Skeletal muscle satellite cell (primary cell): ENCODE data around the gene NECTIN1.

Source experiments
- H3K27me3 ChIP-seq: 2 replicates; pipeline ENCODE4 v1.7.0; 2013; ENCODE audit warnings: low read length; ENCODE audit not compliant: control insufficient read depth, insufficient read depth
- H3K36me3 ChIP-seq: 2 replicates; pipeline ENCODE4 v1.7.0; 2013; ENCODE audit warnings: mild to moderate bottlenecking, control low read depth, low read length; ENCODE audit not compliant: insufficient read depth
- H3K4me1 ChIP-seq: 2 replicates; pipeline ENCODE4 v1.7.0; 2013; ENCODE audit warnings: low read length; ENCODE audit not compliant: control insufficient read depth, insufficient read depth
- H3K4me2 ChIP-seq: 2 replicates; pipeline ENCODE4 v1.7.0; 2013; ENCODE audit warnings: mild to moderate bottlenecking, low read length
- H3K4me3 ChIP-seq: 2 replicates; pipeline ENCODE4 v1.7.0; 2013; ENCODE audit warnings: low read length
- H3K9ac ChIP-seq: 2 replicates; pipeline ENCODE4 v1.7.0; 2013; ENCODE audit warnings: mild to moderate bottlenecking, low read depth, low read length, moderate library complexity
- H3K9me3 ChIP-seq: replicated peaks from 2 replicates; pipeline ENCODE4 v1.7.0; 2013; ENCODE audit warnings: mild to moderate bottlenecking, control low read depth, low read length

NECTIN1 gene

DNA sequence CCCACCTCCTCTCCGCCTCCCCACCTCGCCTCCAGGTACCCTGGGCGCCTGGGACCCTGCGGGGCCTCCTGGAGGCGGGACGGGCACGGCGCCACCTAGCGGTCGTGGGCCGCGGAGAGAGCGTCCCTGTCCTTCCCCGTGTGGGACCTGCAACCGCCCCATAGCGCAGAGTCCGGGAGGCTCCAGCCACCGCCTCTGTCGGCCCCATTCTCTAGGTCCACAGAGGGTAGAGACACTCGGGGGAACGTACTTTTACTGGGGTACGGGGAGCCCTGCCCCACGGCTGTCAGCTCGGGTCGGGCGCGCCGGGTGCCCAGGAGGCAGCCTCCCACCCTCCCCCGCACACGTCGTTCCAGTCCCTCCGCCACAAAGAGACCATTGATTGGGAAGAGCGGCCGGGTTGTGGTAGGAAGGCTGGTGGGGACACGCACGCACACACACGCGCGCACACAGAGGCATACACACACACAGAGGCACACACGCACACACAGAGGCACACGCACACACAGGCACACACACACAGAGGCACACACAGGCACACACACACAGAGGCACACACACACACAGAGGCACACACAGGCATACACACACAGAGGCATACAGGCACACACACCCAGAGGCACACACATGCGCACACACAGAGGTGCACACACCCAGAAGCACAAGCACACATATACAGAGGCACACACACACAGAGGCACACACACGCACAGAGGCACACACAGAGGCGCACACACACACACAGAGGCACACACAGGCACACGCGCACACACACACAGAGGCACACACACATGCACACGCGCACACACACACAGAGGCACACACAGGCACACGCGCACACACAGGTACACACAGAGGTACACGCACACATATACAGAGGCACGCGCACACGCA lies 12.6 kb upstream of the NECTIN1 start:
- Histone ChIP-seq H3K4me3 (no peak overlapping the region), H3K36me3 (no peaks in the 10 kb centered on the region), H3K9ac (no peak overlapping the region), H3K9me3 (no peaks in the 10 kb centered on the region), H3K4me2 (no peak overlapping the region), H3K4me1 (no peaks in the 10 kb centered on the region), H3K27me3 (peaks cover 73% of the 10 kb centered on the region)

DNA sequence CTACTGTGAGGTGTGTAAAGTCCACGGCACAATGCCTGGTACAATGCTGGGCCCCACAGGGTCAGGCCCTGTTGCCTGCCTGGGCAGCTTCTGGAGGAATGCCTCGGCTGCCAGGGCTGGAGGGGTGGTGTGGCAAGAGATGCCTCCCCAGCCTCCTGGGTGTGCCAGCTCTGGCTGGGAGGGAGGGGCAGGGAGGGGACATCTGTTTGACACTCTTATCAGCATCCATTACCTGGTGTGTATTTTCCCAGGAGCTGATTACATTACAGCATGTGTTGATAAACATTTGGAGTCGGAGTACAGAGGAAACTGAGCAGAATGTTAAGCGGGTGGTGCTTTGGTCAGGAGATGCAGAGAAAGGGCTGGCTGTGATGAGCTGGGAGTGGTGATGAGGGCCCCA lies 11.0 kb upstream of the NECTIN1 start:
- Histone ChIP-seq H3K4me1 (no peaks in the 10 kb centered on the region), H3K4me2 (no peak overlapping the region), H3K9ac (no peak overlapping the region), H3K9me3 (no peaks in the 10 kb centered on the region), H3K36me3 (no peaks in the 10 kb centered on the region), H3K27me3 (peaks cover 68% of the 10 kb centered on the region), H3K4me3 (no peak overlapping the region)

DNA sequence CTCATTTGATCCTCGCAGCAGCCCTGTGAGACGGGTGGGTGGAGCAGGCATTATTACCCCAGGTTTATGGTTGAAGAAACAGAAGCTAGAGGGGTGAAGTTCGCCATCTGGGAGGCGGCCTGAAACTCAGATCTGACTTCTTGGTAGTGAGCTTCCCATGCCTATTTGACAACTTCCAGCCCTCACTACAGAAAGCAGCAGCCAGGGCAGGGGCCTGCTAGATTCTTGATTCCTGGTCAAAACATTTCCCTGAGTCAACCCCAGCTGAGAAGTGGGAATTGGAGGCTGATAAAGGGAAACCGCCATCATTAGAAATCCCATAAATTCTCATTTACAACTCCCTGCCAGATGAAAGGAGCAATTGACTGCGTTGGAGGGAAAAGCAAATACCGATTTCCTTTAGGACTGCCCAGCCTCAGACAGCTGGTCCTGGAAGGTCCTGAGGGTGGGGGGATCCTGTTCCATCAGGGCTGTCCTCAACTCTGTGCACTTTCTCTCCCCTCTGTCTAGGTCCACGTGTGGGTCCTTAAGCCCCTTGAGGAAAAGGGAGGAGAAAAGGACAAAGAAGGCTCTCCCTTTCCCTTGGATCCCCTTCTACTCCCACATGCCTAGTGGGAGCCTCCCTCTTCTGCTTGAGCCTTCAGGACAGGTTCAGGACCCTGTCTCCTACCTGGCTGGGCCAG lies 10.2 kb upstream of the NECTIN1 start:
- H3K9ac ChIP-seq = no peak overlapping the region
- no peaks in the 10 kb centered on the region for H3K36me3 ChIP-seq
- no peaks in the 10 kb centered on the region for H3K4me1 ChIP-seq
- peaks cover 60% of the 10 kb centered on the region for H3K27me3 ChIP-seq
- no peak overlapping the region for H3K4me3 ChIP-seq
- H3K4me2 ChIP-seq = no peak overlapping the region
- H3K9me3 ChIP-seq = no peaks in the 10 kb centered on the region

DNA sequence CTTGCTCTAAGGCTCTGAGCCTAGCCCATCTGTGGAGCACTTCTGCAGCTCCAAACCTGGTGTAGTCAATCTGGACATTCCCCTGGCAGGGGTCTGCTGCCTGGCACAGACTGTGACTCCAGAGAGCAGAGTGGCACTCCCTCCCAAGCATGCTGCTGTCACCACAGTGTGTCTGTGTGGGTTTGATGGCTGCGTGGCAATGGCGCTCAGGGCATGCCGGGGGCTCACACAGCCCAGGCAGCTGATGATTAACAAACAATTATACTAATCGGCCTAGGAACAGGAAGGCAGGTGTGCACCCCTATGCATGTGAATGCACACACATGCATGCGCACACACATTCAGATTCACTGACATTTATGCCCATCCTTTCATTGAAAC lies 9.0 kb upstream of the NECTIN1 start:
- Histone ChIP-seq H3K4me1 (no peaks in the 10 kb centered on the region), H3K4me3 (no peak overlapping the region), H3K9me3 (no peaks in the 10 kb centered on the region), H3K36me3 (no peaks in the 10 kb centered on the region), H3K4me2 (no peak overlapping the region), H3K27me3 (peaks cover 52% of the 10 kb centered on the region), H3K9ac (no peak overlapping the region)

DNA sequence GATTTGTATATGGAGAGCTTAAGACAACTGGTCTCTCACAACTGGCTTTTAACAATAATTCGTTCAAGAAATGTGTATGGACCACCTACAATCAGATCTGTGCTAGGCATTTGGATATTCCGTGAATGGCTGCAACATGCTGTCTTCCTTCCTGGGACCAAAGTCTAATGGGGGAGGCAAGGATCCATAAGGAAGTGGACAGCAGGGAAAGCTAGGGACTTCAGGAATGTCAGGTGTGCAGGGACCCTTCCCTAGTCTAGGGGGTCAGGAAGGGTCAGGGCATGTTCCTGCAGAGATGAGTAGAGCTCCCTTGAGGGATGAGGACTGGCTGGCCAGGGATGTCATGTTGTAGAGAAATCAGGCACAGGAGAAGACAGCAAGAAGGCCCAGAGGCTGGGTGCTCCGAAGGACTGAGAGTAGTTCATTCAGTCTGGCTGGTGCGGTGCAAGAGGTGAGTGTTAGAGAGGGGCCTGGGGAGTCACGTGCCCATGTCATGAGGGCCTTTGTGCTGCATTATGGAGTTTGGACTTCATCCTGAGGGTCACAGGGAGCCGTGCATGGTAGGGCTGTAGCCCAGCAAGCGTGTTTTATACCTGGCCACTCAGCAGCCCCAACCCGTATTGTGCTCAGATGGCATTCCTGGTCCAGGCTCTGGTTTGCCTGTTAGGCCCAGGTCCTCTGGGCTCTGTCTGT lies 8.5 kb upstream of the NECTIN1 start:
- H3K4me1 ChIP-seq = no peaks in the 10 kb centered on the region
- H3K4me2 ChIP-seq = no peak overlapping the region
- no peaks in the 10 kb centered on the region for H3K36me3 ChIP-seq
- H3K27me3 ChIP-seq = peaks cover 46% of the 10 kb centered on the region
- H3K9me3 ChIP-seq = no peaks in the 10 kb centered on the region
- no peak overlapping the region for H3K4me3 ChIP-seq
- H3K9ac ChIP-seq = no peak overlapping the region

DNA sequence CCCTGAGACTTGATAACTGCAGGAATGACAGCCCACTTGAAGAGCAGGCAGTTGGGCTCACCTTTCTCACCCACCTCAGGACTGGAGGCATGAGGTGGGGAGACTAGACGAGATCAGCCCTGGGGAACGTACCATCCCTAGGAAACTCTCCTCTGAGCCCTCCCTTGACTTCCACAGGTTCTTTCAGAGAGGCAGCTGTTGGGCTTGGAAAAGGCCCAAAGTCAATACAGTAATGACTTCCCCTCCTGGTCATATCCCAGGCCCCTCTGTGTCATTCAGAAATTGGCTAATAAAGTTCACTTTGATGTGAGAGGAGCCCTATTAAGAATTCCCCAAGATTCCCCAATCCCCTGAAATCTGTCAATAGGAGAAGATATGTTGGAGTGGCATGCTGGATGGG lies 5.8 kb upstream of the NECTIN1 start:
- H3K4me2 ChIP-seq = no peak overlapping the region
- H3K27me3 ChIP-seq = peaks cover 22% of the 10 kb centered on the region
- H3K4me1 ChIP-seq = peaks cover 6% of the 10 kb centered on the region
- H3K9ac ChIP-seq = no peak overlapping the region
- no peak overlapping the region for H3K4me3 ChIP-seq
- H3K36me3 ChIP-seq = no peaks in the 10 kb centered on the region
- no peaks in the 10 kb centered on the region for H3K9me3 ChIP-seq

DNA sequence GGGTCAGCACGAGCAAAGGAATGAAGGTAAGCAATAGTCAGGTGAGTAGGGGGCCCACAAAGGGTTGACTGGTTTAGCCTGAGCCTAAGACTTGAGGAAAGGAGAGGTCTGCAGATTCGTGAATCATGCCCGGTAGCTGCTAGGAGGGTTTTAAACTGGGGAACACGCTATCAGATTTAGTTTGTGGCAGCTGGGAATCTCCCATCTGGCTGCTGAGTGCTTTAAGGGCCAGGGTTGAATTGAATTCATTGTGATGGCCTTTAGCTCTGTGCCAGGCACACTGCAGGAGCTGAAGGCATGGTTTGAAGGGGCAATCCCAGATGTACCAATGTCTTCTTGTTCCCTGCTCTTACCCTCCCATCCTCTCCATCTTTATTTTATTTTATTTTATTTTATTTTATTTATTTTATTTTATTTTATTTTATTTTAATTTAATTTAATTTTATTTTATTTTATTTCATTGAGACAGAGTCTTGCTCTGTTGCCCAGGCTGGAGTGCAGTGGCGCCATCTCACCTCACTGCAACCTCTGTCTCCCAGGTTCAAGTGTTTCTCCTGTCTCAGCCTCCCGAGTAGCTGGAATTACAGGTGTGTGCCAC lies 1.9 kb upstream of the NECTIN1 start:
- no peaks in the 10 kb centered on the region for H3K9me3 ChIP-seq
- no peak overlapping the region for H3K9ac ChIP-seq
- no peaks in the 10 kb centered on the region for H3K36me3 ChIP-seq
- H3K4me3 ChIP-seq = no peak overlapping the region
- no peak overlapping the region for H3K4me2 ChIP-seq
- H3K27me3 ChIP-seq = peaks cover 3% of the 10 kb centered on the region
- H3K4me1 ChIP-seq = peaks cover 25% of the 10 kb centered on the region

DNA sequence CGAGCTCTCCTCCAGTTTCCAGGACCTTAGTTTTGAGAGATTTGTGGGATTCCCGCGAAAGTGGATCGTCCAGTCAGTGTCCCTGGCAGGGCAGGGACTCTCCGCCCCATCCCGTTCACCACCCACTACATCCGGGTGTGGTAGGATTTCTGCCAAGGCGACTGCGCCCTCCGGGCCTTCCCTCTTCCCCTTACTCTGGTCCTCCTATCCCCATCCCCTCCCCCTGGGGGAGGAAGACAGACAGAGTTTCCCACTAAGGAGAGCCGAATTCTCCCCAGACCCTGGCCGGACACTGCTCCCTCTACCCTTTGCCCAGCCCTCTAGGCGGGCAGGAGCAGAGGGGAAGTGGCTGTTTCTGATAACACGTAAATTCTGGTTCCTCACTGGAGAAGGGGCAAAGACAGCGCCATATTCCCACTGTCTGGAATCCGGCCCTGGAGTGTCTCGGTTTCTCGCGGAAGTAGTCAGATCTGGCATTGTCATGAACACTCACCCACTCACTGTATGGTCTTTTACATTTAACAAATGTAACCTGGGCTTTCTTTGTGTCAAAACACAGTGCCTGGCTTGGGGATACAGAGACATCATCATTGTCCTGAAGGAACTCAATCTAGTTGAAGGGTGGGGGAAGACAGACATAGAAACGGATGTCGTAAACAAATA lies 1.1 kb upstream of the NECTIN1 start:
- Histone ChIP-seq H3K4me1 (peaks cover 25% of the 10 kb centered on the region), H3K36me3 (no peaks in the 10 kb centered on the region), H3K27me3 (no peaks in the 10 kb centered on the region), H3K9ac (peak overlapping the region; percentile 74), H3K4me2 (peak overlapping the region; percentile 99), H3K4me3 (peak overlapping the region; percentile 97), H3K9me3 (no peaks in the 10 kb centered on the region)

DNA sequence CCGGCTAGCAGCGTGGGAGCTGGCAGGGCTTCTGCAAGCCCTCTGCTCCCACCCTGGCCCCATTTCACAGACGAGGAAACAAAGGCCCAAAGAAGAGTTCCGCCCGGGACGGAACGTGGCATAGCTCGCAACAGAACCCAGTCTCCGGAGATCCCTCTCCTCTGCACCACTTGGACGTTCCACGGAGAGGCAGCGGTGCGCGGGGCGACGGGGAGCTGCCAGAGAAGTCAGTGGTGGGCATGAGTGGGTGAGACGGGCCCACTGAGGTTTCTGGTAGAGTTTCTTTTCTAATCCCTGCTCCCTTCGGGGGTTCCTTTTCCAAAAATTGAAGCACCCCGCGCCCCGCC lies 554 bp upstream of the NECTIN1 start:
- H3K27me3 ChIP-seq = no peaks in the 10 kb centered on the region
- peaks cover 25% of the 10 kb centered on the region for H3K4me1 ChIP-seq
- peak overlapping the region; percentile 74 for H3K9ac ChIP-seq
- no peaks in the 10 kb centered on the region for H3K36me3 ChIP-seq
- peak overlapping the region; percentile 97 for H3K4me3 ChIP-seq
- no peaks in the 10 kb centered on the region for H3K9me3 ChIP-seq
- H3K4me2 ChIP-seq = peak overlapping the region; percentile 99

DNA sequence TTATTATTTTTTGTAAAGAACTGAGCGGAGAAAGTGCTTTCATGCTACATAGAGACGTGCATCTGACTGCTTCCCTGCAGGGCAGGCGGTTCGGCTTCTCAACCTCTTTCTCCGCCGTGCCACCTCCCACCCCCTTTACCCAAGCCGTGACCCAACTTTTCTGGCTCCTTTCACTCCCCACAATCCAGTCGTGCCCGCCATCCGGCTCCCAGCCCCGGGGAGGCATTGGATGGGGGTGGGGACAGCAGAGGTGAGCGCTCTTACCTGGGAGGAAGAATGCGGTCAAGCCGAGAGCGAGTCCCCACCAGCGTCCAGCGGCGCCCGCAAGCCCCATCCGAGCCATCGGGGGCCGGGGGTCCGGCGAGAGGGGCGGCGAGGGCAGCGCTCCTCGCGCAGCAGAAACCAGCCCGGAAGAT lies 781 bp downstream of the NECTIN1 start:
- H3K27me3 ChIP-seq = no peaks in the 10 kb centered on the region
- H3K4me1 ChIP-seq = peaks cover 25% of the 10 kb centered on the region
- no peaks in the 10 kb centered on the region for H3K9me3 ChIP-seq
- peak overlapping the region; percentile 97 for H3K4me3 ChIP-seq
- H3K36me3 ChIP-seq = no peaks in the 10 kb centered on the region
- H3K9ac ChIP-seq = peak overlapping the region; percentile 74
- H3K4me2 ChIP-seq = peak overlapping the region; percentile 99
